ENCODE results near the gene HMGN5. TPM values are rescaled to one million over a fixed set of nuclear protein-coding genes. Genes with fewer than 3 reads are reported as not detected.

HMGN5 gene
- total and polyA plus RNA-seq, 4 donors, result 5.3 to 12.0 (median 5.8) TPM

GRCh38 chrX:81174286-81174685 lies 27.4 kb downstream of the HMGN5 start:
- ATAC-seq (ENCODE audit: insufficient read depth, low FRiP score) (no peak), DNase-seq (peak in 2 of 3 donors; percentile 51 to 58)
- Histone ChIP-seq H3K27ac (ENCODE audit: low read depth in 1 of 2, low read length in 1 of 2) (no peak overlapping the region), H3K9ac (ENCODE audit: insufficient read depth in 1 of 2, low read length in 2 of 2) (no peak overlapping the region), H3K4me1 (ENCODE audit: control insufficient read depth in 5 of 5, insufficient read depth in 5 of 5, low read length in 5 of 5) (no peaks in the 10 kb centered on the region), H3K9me3 (ENCODE audit: control insufficient read depth in 4 of 4, insufficient read depth in 3 of 4, low read length in 3 of 4) (no peaks in the 10 kb centered on the region), H3K4me3 (no peak overlapping the region), H3K27me3 (ENCODE audit: control insufficient read depth in 3 of 3, insufficient read depth in 3 of 3, low read length in 2 of 3) (no peaks in the 10 kb centered on the region), H3K36me3 (ENCODE audit: control insufficient read depth in 4 of 4, insufficient read depth in 4 of 4, low read length in 4 of 4) (no peaks in the 10 kb centered on the region)
- TF ChIP-seq CTCF (IDR thresholded peaks at IDR 0.05; ENCODE audit: control extremely low read depth, extremely low read depth), result no peak
- 29 to 57% methylated on average over 1 of the region's 1 CpG for WGBS, 2 donors

- no peak for ATAC-seq (ENCODE audit: insufficient read depth, low FRiP score)
- Histone ChIP-seq H3K9ac (ENCODE audit: insufficient read depth in 1 of 2, low read length in 2 of 2) (no peak overlapping the region), H3K27me3 (ENCODE audit: control insufficient read depth in 3 of 3, insufficient read depth in 3 of 3, low read length in 2 of 3) (no peaks in the 10 kb centered on the region), H3K4me1 (ENCODE audit: control insufficient read depth in 5 of 5, insufficient read depth in 5 of 5, low read length in 5 of 5) (no peaks in the 10 kb centered on the region), H3K27ac (ENCODE audit: low read depth in 1 of 2, low read length in 1 of 2) (no peak overlapping the region), H3K36me3 (ENCODE audit: control insufficient read depth in 4 of 4, insufficient read depth in 4 of 4, low read length in 4 of 4) (no peaks in the 10 kb centered on the region), H3K4me3 (no peak overlapping the region), H3K9me3 (ENCODE audit: control insufficient read depth in 4 of 4, insufficient read depth in 3 of 4, low read length in 3 of 4) (no peaks in the 10 kb centered on the region)
- no peak for TF ChIP-seq CTCF (IDR thresholded peaks at IDR 0.05; ENCODE audit: control extremely low read depth, extremely low read depth)
- 70 to 98% methylated on average over 3 of the region's 3 CpGs for WGBS, 2 donors
- DNase-seq, result no peak
Observed at GRCh38 chrX:81168391-81168790, 33.3 kb downstream of the HMGN5 start.

DNA sequence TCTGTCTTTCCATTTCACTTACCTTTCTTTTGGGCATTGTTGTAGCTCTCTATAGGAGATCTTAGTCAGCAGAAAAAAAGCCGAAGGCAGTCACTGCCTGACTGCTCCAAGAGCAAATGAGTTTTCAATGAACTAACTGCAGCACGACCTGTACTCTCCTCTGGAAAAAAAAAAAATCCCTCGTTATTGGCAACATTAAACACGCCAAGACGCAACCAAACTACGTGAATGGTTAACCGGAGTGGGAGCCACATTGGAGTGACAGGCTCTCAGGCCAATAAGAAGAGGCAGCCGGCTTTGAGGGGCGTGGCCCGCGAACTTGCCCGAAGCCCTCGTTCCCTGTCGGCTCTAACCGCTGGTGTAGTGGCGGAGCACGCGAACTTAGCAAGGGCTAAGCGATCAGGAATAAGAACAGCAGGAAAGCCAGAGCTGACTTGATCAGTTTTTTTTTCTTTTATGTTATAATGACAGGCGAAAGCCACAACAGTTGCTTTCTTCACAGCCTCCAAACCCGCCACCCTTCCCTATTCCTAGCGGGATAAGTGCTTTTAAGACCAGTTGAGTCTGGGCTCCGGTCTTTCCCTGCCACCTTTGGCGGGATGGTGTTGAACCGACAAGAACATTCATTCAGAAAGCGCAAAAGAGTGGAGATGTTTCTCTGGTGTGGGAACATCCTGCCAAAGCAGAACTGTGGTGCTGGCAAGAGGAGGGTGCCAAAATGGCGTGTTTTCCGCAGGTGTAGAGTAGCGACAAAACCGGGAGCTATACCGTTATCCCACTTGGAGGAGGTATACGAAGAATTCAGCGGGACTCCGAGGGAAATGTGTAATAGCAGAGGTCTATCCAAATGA lies 80.0 kb downstream of the HMGN5 start:
- Histone ChIP-seq H3K4me1 (ENCODE audit: control insufficient read depth in 5 of 5, insufficient read depth in 5 of 5, low read length in 5 of 5) (no peaks in the 10 kb centered on the region), H3K9ac (ENCODE audit: insufficient read depth in 1 of 2, low read length in 2 of 2) (peak overlapping the region; percentile 30 to 74), H3K27ac (ENCODE audit: low read depth in 1 of 2, low read length in 1 of 2) (no peak overlapping the region), H3K9me3 (ENCODE audit: control insufficient read depth in 4 of 4, insufficient read depth in 3 of 4, low read length in 3 of 4) (peaks cover 0 to 3% (median 0%) of the 10 kb centered on the region in 4 donors), H3K27me3 (ENCODE audit: control insufficient read depth in 3 of 3, insufficient read depth in 3 of 3, low read length in 2 of 3) (peaks cover 0 to 12% (median 0%) of the 10 kb centered on the region in 3 donors), H3K4me3 (peak overlapping the region; percentile 6), H3K36me3 (ENCODE audit: control insufficient read depth in 4 of 4, insufficient read depth in 4 of 4, low read length in 4 of 4) (no peaks in the 10 kb centered on the region)
- peak; percentile 95 for ATAC-seq (ENCODE audit: insufficient read depth, low FRiP score)
- WGBS, 2 donors, result 0 to 28% methylated on average over 34 of the region's 34 CpGs
- peak; percentile 94 to 97 (median 94) for DNase-seq
- no peak for TF ChIP-seq CTCF (IDR thresholded peaks at IDR 0.05; ENCODE audit: control extremely low read depth, extremely low read depth)

All from lung (tissue), 12 donors.